HG02970 (cell line): ENCODE measurements around the gene EVI5L.
A peak's percentile ranks its signal among the peaks of the same experiment; 100 is the strongest.
"Not testable (repeated sequence)": the region's sequence is repeated elsewhere in the genome, so short reads cannot be mapped to it uniquely, and the experiment has no call there.

Experiments
- ATAC-seq: cut with Tn5 transposase; IDR thresholded peaks from one replicate; pipeline ENCODE4 v1.9.1; 2021; ENCODE audit warnings: mild to moderate bottlenecking, moderate library complexity, moderate number of reproducible peaks; ENCODE audit not compliant: unreplicated experiment, low FRiP score

Gene EVI5L

DNA sequence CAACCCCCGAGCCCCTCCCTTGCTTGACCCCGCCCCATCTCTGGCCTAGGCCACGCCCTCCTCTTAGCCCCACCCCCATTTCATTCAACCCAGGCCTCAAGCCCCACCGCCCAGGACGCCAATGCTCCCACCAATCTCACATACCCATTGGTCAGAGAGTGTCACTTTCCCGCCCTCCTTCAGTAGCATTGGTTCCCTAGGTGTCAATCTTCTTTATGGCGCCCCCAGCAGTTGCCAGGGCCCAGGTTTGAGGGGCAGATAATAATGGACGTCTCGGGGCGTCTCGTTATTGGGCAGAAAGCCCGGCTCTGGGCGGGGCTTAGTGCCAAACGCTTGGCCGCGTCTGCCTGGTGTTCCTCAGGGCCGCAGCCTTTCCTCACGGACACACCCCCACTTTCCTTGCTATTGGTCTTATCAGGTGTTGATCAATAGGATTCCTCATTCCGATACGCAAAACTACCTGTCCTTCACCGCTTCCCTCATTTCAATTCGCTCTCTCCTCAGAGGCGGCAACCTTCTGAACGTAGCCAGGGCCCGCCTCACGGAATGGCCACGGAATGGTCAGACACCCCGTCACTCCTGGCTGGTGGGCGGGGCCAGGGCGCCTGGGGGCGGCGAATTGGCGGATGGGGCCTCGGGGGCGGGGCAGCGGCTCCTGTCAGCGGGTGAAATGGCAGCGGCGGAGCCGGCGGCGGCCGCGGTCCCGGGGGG, at the start of gene EVI5L:
Gene EVI5L (plus strand): TSS at position 658 of the 711 bp plus-strand sequence. CDS start 16,325 bp downstream, outside the sequence.
- ATAC-seq = peak; percentile 91

DNA sequence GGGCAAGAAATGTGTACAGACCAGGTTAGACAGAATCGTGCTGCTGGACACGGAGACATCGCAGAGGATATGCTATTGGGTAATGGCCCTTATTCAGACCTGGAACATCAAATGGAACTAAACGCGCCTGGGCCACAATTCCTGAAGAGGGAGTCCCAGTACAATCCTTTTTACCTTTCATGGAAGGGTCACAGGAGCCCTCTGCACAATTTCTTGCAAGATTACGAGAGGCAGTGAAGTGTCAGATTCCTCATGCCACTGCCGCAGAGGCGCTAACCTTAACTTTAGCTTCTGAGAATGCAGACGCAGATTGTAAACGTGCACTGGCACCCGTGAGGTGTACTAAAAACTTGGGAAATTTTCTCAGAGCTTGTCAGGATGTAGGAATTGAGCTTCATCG, 48.9 kb upstream of the EVI5L start:
- no peak for ATAC-seq

DNA sequence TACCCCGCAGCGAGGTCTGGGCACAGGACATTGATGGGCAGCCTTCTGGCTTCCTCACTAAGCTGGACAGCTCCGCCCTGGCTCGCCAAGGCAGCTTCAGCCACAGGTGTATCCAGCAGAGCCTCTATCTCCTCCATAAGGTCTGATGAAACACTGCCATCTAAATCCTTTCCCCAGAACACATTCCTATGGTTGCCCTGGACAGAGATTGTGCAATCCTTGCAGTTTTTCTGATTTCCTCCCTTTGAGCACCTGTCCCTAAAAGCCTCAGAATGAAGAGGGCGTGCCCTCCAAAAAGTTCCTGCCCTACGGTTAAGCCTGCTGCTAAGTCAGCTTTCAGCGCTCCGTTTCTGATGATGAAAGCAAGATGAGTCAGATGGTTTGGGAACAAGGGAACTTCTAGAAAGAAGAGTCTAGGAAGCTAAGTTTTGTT, 46.0 kb upstream of the EVI5L start:
- no peak for ATAC-seq

DNA sequence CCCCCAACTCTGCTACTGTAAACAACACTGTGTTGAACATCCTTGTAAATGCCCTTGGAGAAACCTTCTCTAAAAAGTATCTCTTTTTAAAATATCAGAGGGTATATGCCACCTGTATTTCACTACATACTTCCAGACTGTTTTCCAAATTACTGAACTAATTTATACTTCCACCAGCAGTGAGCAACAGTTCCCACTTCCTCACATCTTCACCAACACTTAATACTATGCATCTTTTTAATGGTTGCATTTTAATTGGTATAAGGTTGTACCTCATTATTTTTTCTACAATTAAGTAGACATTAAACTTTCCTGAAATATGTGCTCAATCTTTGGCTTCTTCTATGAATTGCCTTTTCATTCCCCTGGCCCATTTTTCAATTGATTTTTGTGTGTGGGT, 45.2 kb upstream of the EVI5L start:
- ATAC-seq = no peak

DNA sequence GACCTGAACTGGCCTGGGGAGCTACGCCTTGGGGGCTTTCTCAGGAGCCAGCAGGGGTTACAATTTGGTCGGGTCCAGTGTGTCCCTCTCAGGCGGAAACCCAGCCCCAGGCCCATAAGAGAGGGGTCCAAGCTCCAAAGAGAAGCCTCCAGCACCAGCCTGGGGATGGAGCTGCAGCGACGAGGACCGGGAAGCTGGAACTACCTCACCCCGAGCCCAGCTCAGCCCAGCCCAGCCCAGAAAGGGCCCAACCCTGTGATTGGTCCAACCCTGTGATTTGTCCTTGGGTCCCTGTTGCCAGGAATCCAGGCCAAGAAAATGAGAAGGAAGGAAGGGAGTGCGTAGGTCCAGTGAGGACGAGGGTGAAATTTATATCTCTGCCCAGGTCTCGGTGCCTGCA, 42.9 kb upstream of the EVI5L start:
- no peak for ATAC-seq

DNA sequence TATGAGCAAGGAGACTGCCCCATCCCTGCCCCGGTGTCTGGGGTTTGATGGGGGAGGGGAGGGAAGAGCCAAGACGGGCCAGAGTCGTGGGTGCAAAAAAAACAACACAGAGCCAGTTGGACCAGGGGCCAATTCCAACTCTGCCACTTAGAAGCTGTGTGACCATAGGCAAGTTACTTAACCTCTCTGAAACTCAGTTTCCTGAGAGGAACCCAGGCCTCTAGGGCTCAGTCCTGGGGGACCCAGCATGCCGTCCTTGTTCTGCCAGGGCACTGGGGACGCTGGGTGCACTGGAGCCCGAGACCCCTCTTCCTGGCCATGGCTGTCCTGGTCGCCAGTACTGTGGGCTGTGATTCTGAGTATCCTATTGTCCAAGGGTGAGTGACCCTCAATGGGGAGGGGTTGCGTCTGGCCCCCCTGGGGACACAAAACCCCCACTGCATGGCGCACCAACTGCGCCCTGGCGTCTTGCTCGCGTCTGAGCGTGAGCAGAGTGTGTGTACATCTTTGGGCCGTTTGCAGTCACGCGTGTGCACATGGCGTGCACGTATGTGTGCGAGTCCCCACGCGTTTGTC, 42.3 kb upstream of the EVI5L start:
- no peak for ATAC-seq

DNA sequence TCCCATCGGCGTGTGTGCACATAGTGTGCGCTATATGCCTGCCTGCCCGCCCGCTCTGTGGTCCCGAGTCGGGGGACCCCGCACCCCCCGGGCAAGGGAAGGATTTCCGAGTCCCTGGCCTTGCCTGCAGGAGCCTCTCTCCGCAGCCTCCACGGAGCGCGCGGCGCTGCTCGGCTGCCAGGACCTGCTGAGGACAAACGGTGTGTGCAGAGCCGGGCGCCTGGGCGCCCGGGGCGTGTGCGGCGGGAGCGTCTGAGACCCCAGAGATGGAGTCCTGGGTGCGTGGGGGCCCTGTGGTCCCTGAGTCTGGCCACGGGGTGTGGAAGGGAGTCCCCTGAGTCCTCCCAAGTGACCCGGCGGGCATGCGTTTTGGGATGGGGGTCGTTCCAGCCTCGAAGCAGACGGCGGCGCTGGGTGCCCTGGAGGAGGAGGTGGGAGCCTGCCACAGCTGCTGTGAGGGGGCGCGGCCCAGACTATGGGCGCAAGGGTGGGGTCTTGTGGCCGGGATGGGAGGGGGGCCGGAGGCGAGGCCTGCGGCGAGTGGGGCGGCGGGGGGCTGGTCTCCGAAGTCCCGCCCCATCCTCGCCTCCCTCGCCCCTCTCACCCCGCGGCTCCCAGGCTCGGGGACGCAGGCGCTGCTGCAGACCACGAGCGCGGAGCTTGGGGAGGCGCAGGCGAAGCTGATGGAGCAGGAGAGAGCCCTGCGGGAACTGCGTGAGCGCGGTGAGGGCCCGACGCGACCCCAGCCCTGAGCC, 41.7 kb upstream of the EVI5L start:
- no peak for ATAC-seq

DNA sequence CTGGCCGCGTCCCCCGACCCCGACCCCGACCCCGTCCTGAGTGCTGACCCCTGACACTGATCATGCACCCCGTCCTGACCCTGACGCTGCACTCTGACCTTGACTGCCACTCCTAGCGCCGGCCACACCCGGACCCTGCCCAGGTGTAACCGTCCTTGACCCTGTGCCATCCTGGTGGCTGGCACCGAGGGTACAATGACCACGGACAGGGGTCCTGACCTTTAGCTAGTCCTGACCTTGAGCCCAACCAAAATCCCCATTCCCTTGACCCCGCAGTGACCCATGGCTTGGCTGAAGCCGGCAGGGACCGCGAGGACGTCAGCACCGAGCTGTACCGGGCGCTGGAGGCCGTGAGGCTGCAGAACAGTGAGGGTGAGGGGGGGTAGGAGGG, 41.1 kb upstream of the EVI5L start:
- no peak for ATAC-seq

DNA sequence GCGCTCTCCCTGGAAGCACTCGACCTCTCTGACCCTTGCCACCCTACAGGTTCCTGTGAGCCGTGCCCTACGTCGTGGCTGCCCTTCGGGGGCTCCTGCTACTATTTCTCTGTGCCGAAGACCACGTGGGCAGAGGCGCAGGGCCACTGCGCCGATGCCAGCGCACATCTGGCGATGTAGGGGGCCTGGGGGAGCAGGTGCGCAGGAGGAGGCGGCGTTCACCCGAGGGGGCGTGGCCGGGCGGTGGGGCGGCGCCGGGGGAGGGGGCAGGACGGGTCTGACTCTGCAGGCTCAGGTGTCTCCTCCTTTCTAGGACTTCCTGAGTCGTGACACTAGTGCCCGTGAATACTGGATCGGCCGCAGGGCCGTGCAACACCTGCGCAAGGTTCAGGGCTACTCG, 40.6 kb upstream of the EVI5L start:
- no peak for ATAC-seq

DNA sequence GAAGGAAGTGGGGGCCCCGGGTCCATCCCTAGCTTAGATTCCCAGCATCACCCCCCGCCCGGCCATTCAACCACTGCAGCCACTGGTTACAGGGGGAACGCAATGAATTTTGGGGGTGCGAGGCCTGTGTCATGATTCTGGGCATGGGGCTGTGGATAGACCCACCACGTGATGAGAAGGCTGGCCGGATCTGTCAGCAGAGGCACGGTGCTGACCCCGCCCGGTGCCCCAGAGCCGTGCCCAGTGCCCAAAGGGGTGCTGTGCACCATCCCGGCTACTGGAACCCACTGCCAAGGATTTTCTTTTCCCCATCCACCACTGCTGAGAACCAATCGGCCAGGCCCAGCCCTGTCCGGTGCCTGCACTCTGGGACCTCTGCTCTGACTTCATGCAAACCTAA, 39.6 kb upstream of the EVI5L start:
- ATAC-seq = no peak

DNA sequence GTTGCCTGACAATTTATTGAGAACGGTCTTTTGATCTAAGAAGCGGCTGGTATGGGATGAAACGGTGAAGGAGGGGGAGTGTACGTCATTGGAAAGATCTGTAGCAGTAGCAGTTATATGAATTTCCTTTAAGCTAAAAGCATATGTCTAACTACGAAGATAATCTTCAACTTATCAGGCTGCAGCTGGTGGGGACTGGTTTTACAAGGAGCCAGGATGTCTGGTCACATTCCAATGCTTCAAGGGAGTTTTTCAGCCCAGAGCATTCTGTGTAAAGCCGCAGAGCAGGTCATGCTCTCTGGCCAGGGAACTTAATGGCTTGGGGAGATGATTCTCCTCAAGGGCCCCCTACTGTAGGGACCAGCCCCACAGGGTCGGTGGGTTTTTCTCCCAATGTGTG, 37.7 kb upstream of the EVI5L start:
- ATAC-seq = no peak

DNA sequence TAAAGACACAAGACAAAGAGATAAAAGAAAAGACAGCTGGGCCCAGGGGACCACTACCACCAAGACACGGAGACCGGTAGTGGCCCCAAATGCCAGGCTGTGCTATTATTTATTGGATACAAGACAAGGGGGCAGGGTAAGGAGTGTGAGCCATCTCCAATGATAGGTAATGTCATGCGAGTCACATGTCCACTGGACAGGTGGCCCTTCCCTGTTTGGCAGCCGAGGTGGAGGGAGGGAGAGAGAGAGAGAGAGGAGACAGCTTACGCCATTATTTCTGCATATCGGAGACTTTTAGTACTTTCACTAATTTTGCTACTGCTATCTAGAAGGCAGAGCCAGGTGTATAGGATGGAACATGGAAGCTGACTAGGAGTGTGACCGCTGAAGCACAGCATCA, 37.3 kb upstream of the EVI5L start:
- not testable (repeated sequence) for ATAC-seq

DNA sequence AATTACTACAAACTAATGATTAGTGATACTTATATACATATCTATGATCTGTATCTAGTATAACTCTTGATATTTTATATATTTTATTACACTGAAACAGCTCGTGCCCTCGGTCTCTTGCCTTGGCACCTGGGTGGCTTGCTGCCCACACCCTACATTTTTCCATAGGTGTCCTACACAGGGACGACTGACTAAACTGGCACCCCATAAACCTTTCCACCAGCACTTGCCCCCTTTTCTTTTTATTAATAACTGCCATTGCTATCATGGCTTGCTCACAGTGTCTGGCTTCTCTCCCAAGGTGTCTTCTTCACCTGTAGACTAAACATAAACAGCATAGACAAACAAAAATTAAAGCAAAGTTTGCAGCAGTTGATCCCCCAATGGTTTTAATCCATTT, 36.5 kb upstream of the EVI5L start:
- no peak for ATAC-seq

DNA sequence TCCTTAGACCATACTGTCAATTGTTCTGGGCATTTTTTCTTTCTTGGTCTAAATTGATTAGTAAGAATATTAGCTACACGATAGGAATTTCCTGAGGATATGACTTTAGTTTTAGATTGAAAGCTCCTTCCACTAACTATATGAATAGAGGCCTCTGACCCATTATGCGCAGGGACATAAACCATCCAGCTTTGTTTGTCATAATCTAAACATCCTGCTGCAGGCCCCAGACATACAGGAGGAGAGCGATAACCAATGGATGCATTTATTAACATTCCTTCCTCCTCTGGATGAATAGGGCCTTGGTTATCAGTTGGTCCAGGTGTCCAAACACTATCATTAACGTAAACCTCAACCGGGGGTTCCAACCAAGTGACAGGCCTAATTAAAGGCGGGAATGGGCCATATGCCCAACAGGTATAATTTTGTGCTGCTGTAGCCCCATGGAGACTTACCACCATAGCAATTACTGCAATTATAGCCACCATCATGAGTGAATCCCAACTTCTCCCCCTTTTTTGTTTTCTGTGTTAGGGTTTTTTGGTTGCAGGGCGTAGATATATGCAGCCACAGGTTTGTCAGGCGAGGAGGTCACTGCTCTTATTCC, 34.4 kb upstream of the EVI5L start:
- ATAC-seq = no peak

DNA sequence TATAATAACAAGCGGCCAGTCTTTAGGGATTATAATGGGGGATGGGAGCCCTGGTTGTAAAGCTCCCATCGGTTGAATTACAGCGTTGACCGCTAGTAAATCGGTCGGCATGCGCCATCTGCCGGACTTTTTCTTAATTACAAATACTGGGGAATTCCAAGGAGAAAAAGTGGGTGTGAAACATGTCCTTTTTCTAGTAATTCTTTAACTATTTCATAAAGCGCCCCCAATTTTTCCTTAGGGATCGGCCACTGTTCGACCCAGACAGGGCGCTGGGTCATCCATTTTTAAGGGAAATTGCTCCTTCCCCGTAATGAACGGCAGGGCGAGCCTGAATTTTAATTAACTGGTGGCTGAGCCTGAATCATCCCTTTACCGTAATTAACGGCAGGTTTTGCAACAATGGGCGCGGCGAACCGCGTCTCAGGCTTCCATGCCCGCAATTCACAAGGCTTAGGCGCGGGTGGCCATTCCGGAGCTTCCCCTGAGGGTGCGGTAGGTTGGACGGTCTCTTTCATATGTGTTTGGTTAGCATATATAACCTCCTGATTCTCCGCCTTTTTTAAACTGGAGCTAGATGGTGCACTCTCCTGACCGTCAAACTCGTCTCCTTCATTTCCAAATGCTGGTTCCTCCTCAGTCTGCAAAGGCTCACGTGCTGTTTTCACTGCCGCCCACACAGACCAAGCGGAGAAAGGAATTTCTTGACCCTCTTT, 30.2 kb upstream of the EVI5L start:
- no peak for ATAC-seq

DNA sequence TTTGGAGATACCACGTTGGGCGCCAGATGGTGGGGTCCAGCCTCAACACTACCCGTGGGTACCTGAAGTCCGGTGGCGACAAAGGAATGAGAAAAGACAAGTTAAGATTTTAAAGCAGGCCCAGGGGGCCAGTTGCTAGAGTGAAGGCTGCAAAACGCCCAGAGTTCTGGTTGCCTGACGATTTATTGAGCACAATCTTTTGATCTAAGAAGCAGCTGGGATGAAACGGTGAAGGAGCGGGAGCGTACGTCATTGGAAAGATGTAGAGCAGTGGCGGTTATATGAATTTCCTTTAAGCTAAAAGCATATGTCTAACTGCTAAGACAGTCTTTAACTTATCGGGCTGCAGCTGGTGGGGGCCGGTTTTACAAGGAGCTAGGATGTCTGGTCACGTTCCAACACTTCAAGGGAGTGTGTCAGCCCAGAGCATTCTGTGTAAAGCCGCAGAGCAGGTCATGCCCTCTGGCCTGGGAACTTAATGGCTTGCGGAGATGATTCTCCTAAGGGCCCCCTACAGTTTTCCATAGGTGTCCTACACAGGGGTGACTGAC, 28.9 kb upstream of the EVI5L start:
- ATAC-seq = no peak

DNA sequence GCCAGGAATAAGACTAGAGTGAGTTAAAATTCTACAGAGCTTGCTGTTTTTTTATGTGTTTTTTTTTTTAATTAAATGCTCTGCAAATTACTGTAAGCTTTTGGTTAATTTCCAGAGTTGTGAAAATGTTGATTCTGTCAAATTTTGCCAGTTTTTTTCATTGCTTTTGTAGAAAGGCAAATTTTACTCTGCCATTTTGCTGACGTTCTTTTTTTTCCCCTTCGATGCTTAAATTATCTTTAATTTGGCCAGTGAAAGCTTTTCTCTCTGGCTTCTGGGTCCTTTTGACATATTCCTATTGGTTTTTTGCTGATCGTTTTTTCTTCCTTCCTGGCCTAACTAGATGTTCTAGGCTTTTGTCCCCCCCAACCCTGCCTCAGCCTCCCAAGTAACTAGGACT, 23.8 kb upstream of the EVI5L start:
- ATAC-seq = no peak

DNA sequence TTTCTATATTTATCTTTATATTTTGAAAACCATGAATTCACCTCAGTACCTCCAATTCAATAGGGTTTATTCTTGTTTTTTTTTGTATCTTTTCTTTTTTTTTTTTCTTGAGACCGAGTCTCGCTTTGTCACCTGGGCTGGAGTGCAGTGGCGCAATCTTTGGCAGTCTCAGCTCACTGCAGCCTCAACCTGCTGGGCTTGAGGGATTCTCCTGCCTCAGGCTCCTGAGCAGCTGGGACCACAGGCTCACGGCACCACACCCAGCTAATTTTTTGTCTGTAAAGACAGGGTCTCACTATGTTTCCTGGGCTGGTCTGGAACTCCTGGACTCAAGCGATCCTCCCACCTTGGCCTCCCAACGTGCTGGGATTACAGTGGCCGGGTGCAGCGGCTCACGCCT, 23.1 kb upstream of the EVI5L start:
- no peak for ATAC-seq

DNA sequence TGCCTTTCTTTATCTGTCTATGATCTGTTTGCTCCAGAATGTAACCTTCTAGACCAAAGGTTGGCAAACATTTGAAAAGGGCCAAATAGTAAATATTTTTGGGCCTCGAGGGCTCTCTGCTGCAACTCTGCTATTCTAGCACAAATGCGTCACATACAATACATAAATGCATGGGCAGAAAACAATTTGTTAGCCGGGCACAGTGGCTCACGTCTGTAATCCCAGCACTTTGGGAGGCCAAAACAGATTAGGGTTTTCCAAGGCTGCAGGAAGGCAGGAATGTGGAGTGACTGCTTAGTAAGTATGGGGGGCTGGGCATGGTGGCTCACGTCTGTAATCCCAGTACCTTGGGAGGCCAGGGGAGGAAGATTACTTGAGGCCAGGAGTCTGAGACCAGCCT, 21.9 kb upstream of the EVI5L start:
- ATAC-seq = no peak

DNA sequence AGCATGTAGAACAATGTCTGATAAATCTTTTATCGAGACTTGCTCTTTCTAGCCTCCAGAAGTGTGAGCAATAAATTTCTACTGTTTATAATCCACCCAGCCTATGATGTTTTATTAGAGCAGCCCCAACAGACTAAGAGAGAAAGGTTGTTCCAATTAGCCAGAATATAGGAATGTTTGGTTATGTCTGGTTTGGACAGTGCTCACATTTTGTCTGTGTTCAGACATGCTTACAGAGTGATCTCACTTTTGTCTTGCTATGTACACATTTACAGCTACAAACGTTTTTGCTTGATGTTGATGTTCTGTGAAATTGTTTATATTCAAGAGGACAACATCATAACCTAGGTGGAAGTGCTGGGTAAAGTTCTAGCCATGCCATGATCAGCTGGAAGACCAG, 18.0 kb upstream of the EVI5L start:
- no peak for ATAC-seq
